ENCODE results near the gene PAX7. TPM values are rescaled to one million over a fixed set of nuclear protein-coding genes. Genes with fewer than 3 reads are reported as not detected.

Gene PAX7
- polyA plus RNA-seq, 1 experiment = not detected

GRCh38 chr1:18668046-18668445, 37.4 kb downstream of the PAX7 start:
- no peaks in the 10 kb centered on the region for H3K36me3 ChIP-seq (ENCODE audit: control insufficient read depth, insufficient read depth, low read length)
- TF ChIP-seq, protein P1, sequence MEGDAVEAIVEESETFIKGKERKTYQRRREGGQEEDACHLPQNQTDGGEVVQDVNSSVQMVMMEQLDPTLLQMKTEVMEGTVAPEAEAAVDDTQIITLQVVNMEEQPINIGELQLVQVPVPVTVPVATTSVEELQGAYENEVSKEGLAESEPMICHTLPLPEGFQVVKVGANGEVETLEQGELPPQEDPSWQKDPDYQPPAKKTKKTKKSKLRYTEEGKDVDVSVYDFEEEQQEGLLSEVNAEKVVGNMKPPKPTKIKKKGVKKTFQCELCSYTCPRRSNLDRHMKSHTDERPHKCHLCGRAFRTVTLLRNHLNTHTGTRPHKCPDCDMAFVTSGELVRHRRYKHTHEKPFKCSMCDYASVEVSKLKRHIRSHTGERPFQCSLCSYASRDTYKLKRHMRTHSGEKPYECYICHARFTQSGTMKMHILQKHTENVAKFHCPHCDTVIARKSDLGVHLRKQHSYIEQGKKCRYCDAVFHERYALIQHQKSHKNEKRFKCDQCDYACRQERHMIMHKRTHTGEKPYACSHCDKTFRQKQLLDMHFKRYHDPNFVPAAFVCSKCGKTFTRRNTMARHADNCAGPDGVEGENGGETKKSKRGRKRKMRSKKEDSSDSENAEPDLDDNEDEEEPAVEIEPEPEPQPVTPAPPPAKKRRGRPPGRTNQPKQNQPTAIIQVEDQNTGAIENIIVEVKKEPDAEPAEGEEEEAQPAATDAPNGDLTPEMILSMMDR (IDR thresholded peaks at IDR 0.05; ENCODE audit: insufficient read depth, low read depth, low read length) = no peak
- ChIA-PET CTCF (no interaction called here), POLR2A (no interaction called here)
- H3K27me3 ChIP-seq (ENCODE audit: control insufficient read depth, insufficient read depth, low read length) = 0 out of 2 replicates have a peak, but pooled peaks cover 2% of the 10 kb centered on the region
- DNase-seq (ENCODE audit: low read depth) = no peak
- H3K4me3 ChIP-seq (ENCODE audit: low read depth, low read length) = no peak overlapping the region

DNA sequence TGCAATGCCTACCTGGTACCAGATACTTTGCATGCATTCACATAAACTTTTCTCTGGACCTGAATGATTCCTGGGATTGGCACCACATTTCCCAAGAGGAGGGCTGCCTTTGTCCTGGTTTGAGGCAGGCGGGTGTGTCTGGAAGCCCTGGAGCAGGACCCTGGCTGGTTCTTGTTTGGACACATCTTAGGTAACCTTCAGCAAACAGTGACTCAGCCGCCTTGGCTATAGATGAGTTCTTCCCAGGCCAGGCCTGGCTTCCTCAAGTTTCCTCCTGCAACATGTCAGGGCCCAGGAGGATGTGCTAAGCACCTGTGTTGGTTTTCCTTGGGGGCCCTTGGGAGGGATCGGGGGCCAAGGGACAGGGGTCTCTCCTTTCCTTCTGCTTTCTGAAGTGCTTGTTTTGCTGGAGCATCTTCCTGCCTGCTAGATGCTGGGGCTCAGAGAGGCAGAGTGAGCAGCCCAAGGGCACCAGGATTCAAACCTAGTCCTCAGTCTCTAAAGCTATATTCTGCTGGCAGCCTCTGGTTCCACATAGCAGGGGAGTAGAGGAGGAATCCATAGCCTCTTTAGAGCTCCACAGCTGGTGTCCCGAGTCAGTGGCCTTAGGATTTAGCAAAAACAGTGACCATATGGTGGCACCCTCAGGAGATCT, 38.2 kb downstream of the PAX7 start:
- Histone ChIP-seq H3K27me3 (ENCODE audit: control insufficient read depth, insufficient read depth, low read length) (0 out of 2 replicates have a peak, but pooled peaks cover 2% of the 10 kb centered on the region), H3K4me3 (ENCODE audit: low read depth, low read length) (no peak overlapping the region), H3K36me3 (ENCODE audit: control insufficient read depth, insufficient read depth, low read length) (no peaks in the 10 kb centered on the region)
- TF ChIP-seq, protein P1 (IDR thresholded peaks at IDR 0.05; ENCODE audit: insufficient read depth, low read depth, low read length) = no peak
- no peak for DNase-seq (ENCODE audit: low read depth)
- CTCF ChIA-PET = no interaction called here
- POLR2A ChIA-PET = no interaction called here

DNA sequence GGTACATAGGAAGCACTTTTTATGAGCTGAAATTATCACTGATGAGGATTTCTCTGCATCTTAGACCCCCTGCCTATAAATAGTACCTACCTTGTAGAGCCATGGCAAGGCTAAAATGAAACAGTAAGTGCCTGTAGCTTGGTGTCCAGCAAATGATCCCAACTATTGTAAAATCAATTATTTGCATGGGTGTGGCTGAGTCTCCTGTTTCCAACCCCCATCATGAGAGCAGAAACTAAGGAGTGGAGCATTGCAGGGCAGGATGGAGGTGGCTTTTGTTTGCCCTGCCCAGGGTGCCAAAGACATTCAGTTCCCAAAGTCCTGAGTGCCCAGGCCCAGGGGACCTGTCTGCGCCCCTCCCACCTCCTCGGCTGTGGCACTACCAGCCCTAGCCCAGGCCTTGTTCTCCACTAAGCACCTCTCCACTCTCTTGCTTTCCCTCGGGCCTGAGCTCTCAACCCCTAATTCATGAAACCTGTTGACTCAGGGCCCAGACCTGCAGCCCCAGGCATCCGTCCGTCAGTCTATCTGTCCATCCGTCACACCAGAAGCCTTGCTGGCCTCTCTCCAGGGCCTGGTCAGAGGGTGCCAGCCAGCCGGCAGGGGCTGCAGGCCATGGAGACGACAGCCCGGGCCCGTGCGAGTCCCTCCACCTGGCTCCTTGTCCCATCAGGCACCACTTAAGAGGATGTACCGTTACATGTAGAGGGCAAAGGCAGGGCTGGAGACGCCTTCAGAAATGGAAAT, 39.6 kb downstream of the PAX7 start:
- CTCF ChIA-PET = no interaction called here
- Histone ChIP-seq H3K27me3 (ENCODE audit: control insufficient read depth, insufficient read depth, low read length) (peaks cover 2% of the 10 kb centered on the region; the same call in 1 of the 2 replicates), H3K36me3 (ENCODE audit: control insufficient read depth, insufficient read depth, low read length) (no peaks in the 10 kb centered on the region), H3K4me3 (ENCODE audit: low read depth, low read length) (no peak overlapping the region)
- DNase-seq (ENCODE audit: low read depth) = no peak
- POLR2A ChIA-PET = no interaction called here
- TF ChIP-seq, protein P1 (IDR thresholded peaks at IDR 0.05; ENCODE audit: insufficient read depth, low read depth, low read length) = no peak

GRCh38 chr1:18670868-18671225, 40.2 kb downstream of the PAX7 start:
- TF ChIP-seq, protein P1 (IDR thresholded peaks at IDR 0.05; ENCODE audit: insufficient read depth, low read depth, low read length) = no peak
- no peaks in the 10 kb centered on the region for H3K36me3 ChIP-seq (ENCODE audit: control insufficient read depth, insufficient read depth, low read length)
- DNase-seq (ENCODE audit: low read depth) = no peak
- CTCF ChIA-PET = no interaction called here
- peaks cover 4% of the 10 kb centered on the region for H3K27me3 ChIP-seq (ENCODE audit: control insufficient read depth, insufficient read depth, low read length)
- H3K4me3 ChIP-seq (ENCODE audit: low read depth, low read length) = no peak overlapping the region
- POLR2A ChIA-PET = no interaction called here

DNA sequence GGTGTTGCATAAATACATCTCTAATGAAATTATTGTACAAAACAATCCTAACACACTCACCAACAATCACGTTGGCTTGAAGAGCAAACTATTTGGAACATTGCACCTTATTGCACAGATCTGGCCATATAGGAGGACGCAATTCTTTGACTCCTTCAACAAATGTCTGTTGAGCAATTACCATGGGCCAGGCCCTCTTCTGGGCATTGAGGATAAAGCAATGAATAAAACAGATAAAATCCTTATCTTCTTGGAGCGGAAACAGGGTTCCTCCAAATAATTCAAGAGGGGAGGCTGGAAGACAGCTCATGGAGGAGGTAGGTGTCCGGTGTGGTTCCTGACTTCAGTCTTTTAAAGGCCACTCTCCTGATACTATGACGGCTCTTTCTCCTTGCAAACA, 43.3 kb downstream of the PAX7 start:
- peaks cover 2% of the 10 kb centered on the region for H3K27me3 ChIP-seq (ENCODE audit: control insufficient read depth, insufficient read depth, low read length)
- POLR2A ChIA-PET = no interaction called here

More for the DNA sequence above, 43.3 kb downstream of the PAX7 start:
- TF ChIP-seq, protein P1 (IDR thresholded peaks at IDR 0.05; ENCODE audit: insufficient read depth, low read depth, low read length) = no peak
- DNase-seq (ENCODE audit: low read depth) = no peak
- Histone ChIP-seq H3K36me3 (ENCODE audit: control insufficient read depth, insufficient read depth, low read length) (no peaks in the 10 kb centered on the region), H3K4me3 (ENCODE audit: low read depth, low read length) (no peak overlapping the region)
- CTCF ChIA-PET = no interaction called here

Measured in BJ (cell line).